MCF 10A (cell line): ENCODE measurements around the gene PARM1. TPM values are rescaled to one million over a fixed set of nuclear protein-coding genes. Genes with fewer than 3 reads are reported as not detected.

ENCODE experiments used
- BruUV-seq: library from RNA; stranded (reverse); fragments of 400-500 nt; replicated peaks from 2 replicates; lab custom pipeline; 2021; lab: Mats Ljungman, UMichigan
- CTCF ChIA-PET: fragments of 300-600 bp; sonication (Branson Sonifier 250); formaldehyde crosslinking; extraction: SDS; loops from one replicate; lab custom pipeline; 2021; ENCODE audit warnings: antibody characterized with exemption, inconsistent platforms; lab: Yijun Ruan, JAX
- POLR2A ChIA-PET: fragments of 300-600, 350-650 bp; sonication (Branson Sonifier 250); formaldehyde crosslinking; extraction: SDS; loops from one replicate; lab custom pipeline; 2020; ENCODE audit warnings: antibody characterized with exemption, inconsistent platforms; lab: Yijun Ruan, JAX
- DNase-seq: peaks from one replicate; pipeline ENCODE4 v3.0.0-alpha.2; 2018; ENCODE audit not compliant: unreplicated experiment
- H3K27ac Mint-ChIP-seq: one replicate; pipeline ENCODE4 v1.8.0; 2022; ENCODE audit warnings: mild to moderate bottlenecking, low read depth, mixed read lengths; ENCODE audit not compliant: unreplicated experiment
- H3K27me3 Mint-ChIP-seq: one replicate; pipeline ENCODE4 v1.8.0; 2022; ENCODE audit warnings: mixed read lengths; ENCODE audit not compliant: insufficient read depth, unreplicated experiment
- H3K36me3 Mint-ChIP-seq: one replicate; pipeline ENCODE4 v1.8.0; 2022; ENCODE audit warnings: mild to moderate bottlenecking, moderate library complexity, mixed read lengths; ENCODE audit not compliant: insufficient read depth, unreplicated experiment
- H3K4me1 Mint-ChIP-seq: one replicate; pipeline ENCODE4 v1.8.0; 2022; ENCODE audit warnings: mixed read lengths; ENCODE audit not compliant: insufficient read depth, unreplicated experiment
- H3K4me3 Mint-ChIP-seq: one replicate; pipeline ENCODE4 v1.8.0; 2022; ENCODE audit warnings: mild to moderate bottlenecking, moderate library complexity, mixed read lengths; ENCODE audit not compliant: unreplicated experiment
- H3K9me3 Mint-ChIP-seq: one replicate; pipeline ENCODE4 v1.8.0; 2022; ENCODE audit warnings: mixed read lengths; ENCODE audit not compliant: unreplicated experiment
- CTCF ChIP-seq: fragments of 200-600 bp; IDR thresholded peaks from one replicate; pipeline ENCODE4 v1.8.0; 2022; ENCODE audit warnings: antibody characterized with exemption, mild to moderate bottlenecking; ENCODE audit not compliant: unreplicated experiment
- intact Hi-C: fragments of 100-400 bp; cut with micrococcal nuclease; formaldehyde crosslinking; loops from 2 replicates; pipeline ENCODE4 v1.14.1; 2022
- total RNA-seq: library from RNA; stranded (reverse); gene quantifications from 2 replicates; pipeline ENCODE4 v1.2.3, GENCODE V29; 2022

PARM1 gene
- total RNA-seq, 1 experiment from 2014 or later = 0.58 TPM

GRCh38 chr4:74890341-74890740, 42.6 kb upstream of the PARM1 start:
- intact Hi-C loops = no loop called here
- POLR2A ChIA-PET = no interaction called here
- CTCF ChIA-PET = no interaction called here
- Mint-ChIP-seq H3K4me1 (peaks cover 17% of the 10 kb centered on the region), H3K27ac (no peak overlapping the region), H3K27me3 (no peaks in the 10 kb centered on the region), H3K9me3 (peaks cover 8% of the 10 kb centered on the region), H3K36me3 (peaks cover 8% of the 10 kb centered on the region), H3K4me3 (no peak overlapping the region)
- no peak for TF ChIP-seq CTCF
- BruUV-seq = no TSS peak
- no peak for DNase-seq

- Mint-ChIP-seq H3K27me3 (no peaks in the 10 kb centered on the region), H3K4me3 (no peak overlapping the region), H3K4me1 (peaks cover 10% of the 10 kb centered on the region), H3K36me3 (peaks cover 8% of the 10 kb centered on the region), H3K27ac (no peak overlapping the region), H3K9me3 (peaks cover 8% of the 10 kb centered on the region)
- BruUV-seq = no TSS peak
- DNase-seq = no peak
- no peak for TF ChIP-seq CTCF
- ChIA-PET POLR2A (no interaction called here), CTCF (no interaction called here)
- intact Hi-C loops = no loop called here
These were observed 41.9 kb upstream of the PARM1 start for GRCh38 chr4:74891037-74891436.

DNA sequence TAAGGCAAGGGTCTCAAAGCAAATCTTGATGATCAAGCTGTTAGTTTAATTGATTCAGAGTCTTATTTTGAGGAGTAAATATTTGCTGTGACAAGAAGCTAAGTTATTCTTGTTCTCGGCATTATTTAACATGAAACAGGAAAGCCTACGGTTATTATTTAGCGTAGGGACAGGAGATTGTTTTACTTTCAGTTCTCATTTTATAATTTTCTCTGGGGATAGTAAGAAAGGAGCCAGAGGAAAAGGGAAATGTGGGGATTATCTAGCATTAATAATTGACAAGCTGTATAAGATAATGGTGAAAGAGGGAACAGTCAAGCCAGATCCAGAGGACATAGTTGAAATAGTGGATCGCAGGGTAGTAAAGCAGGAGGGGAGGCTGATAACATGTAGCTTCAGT, 39.7 kb upstream of the PARM1 start:
- TF ChIP-seq CTCF = no peak
- H3K27ac Mint-ChIP-seq = no peak overlapping the region
- H3K27me3 Mint-ChIP-seq = no peaks in the 10 kb centered on the region
- intact Hi-C loops = no loop called here
- H3K4me1 Mint-ChIP-seq = no peaks in the 10 kb centered on the region
- peaks cover 7% of the 10 kb centered on the region for H3K9me3 Mint-ChIP-seq
- no TSS peak for BruUV-seq
- H3K4me3 Mint-ChIP-seq = no peak overlapping the region
- CTCF ChIA-PET = interaction anchor here (0.6 kb wide), 1 partner anchor 398 kb away, joined by 3 read pairs; no protein-coding TSS in a partner anchor
- no peaks in the 10 kb centered on the region for H3K36me3 Mint-ChIP-seq
- POLR2A ChIA-PET = interaction anchor here (0.6 kb wide), 1 partner anchor 9 kb away, joined by 3 read pairs; no protein-coding TSS in a partner anchor
- DNase-seq = no peak

DNA sequence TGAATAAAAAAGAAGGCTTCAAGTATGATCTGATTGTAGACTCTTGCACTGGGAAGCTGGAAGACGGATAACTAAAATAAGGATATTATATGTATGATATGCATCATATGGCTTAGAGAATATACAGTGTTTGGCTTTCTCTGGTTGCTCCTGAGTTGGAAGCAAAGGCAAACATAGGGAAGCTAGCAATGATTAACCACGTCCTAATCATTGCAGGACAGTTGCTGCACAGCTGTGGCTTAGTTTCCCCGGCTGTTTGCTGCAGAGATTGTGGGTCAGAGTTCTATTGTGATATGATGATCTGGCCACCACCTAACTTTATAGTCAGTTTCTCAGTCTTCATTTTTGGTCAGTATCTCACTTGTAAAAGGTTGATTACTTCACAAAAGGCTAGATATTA, 36.3 kb upstream of the PARM1 start:
- Mint-ChIP-seq H3K27me3 (no peaks in the 10 kb centered on the region), H3K27ac (no peak overlapping the region), H3K4me3 (no peak overlapping the region), H3K36me3 (no peaks in the 10 kb centered on the region), H3K4me1 (no peaks in the 10 kb centered on the region), H3K9me3 (no peaks in the 10 kb centered on the region)
- DNase-seq = no peak
- no TSS peak for BruUV-seq
- CTCF ChIA-PET = interaction anchor here (0.6 to 0.7 kb wide), 2 partner anchors 24 to 565 kb away, joined by 3 read pairs; no protein-coding TSS in a partner anchor
- no peak for TF ChIP-seq CTCF
- POLR2A ChIA-PET = no interaction called here
- intact Hi-C loops = no loop called here
